Ectodermal cell (in vitro differentiated cells): ENCODE measurements around the gene PAXX.

Source experiments
- H3K27ac ChIP-seq: 2 replicates; pipeline ENCODE4 v1.7.0; 2013; ENCODE audit warnings: mild to moderate bottlenecking, low read depth, low read length; ENCODE audit not compliant: insufficient read depth, poor library complexity, severe bottlenecking
- H3K27me3 ChIP-seq: 2 replicates; pipeline ENCODE4 v1.7.0; 2013; ENCODE audit warnings: mild to moderate bottlenecking, low read length; ENCODE audit not compliant: insufficient read depth, control insufficient read depth, poor library complexity, severe bottlenecking
- H3K36me3 ChIP-seq: one replicate; pipeline ENCODE4 v1.7.0; 2013; ENCODE audit warnings: low read length; ENCODE audit not compliant: control insufficient read depth, insufficient read depth
- H3K4me1 ChIP-seq: one replicate; pipeline ENCODE4 v1.7.0; 2013; ENCODE audit warnings: low read length; ENCODE audit not compliant: control insufficient read depth, insufficient read depth
- H3K4me3 ChIP-seq: 2 replicates; pipeline ENCODE4 v1.7.0; 2013; ENCODE audit warnings: low read depth, low read length, control low read depth; ENCODE audit not compliant: insufficient read depth
- H3K9me3 ChIP-seq: 2 replicates; pipeline ENCODE4 v1.7.0; 2013; ENCODE audit warnings: mild to moderate bottlenecking, low read length, moderate library complexity; ENCODE audit not compliant: control insufficient read depth
- WGBS, 2 experiments: methylation state at CpG; one replicate each; pipeline ENCODE4 v1.1.7; 2013; ENCODE audit warnings: missing lambda C conversion rate in 2 of 2; 5-methylcytosine and 5-hydroxymethylcytosine counted together

The PAXX gene

GRCh38 chr9:136968333-136969127 is 23.7 kb upstream of the PAXX start:
- 91 to 93% methylated on average over 17 of the region's 17 CpGs for WGBS, 2 experiments
- H3K36me3 ChIP-seq, result no peaks in the 10 kb centered on the region
- no peak overlapping the region for H3K4me3 ChIP-seq
- peaks cover 13% of the 10 kb centered on the region for H3K4me1 ChIP-seq
- H3K27ac ChIP-seq, result no peak overlapping the region
- no peaks in the 10 kb centered on the region for H3K9me3 ChIP-seq
- H3K27me3 ChIP-seq, result no peaks in the 10 kb centered on the region

- Histone ChIP-seq H3K4me1 (peaks cover 12% of the 10 kb centered on the region), H3K4me3 (no peak overlapping the region), H3K9me3 (no peaks in the 10 kb centered on the region), H3K27me3 (no peaks in the 10 kb centered on the region), H3K27ac (no peak overlapping the region), H3K36me3 (no peaks in the 10 kb centered on the region)
- 88 to 90% methylated on average over 17 of the region's 17 CpGs for WGBS, 2 experiments
Observed at GRCh38 chr9:136969150-136969549, 23.1 kb upstream of the PAXX start.

DNA sequence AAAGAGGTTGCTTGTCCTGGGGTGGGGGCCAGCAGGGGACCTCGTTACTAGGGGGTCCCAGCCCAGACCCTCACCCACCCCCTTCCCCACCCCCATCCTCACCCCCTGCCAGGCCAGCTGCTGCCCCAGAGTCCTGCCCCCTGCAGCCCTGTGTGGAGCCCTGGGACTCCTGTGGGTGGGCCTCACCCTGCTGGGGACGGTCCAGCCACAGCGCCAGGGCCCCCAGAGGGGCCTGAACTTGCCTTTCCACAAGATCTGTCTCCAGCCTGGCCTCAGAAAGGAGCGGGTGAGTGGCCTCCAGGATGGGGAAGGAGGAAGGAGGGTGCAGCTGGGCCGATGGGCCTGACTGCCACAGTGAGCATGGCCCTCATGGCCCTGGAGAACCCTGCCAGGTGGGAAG is 22.4 kb upstream of the PAXX start:
- 81 to 85% methylated on average over 5 of the region's 5 CpGs for WGBS, 2 experiments
- Histone ChIP-seq H3K4me1 (peaks cover 6% of the 10 kb centered on the region), H3K4me3 (no peak overlapping the region)

GRCh38 chr9:136970361-136970760 is 21.9 kb upstream of the PAXX start:
- no peak overlapping the region for H3K27ac ChIP-seq
- no peaks in the 10 kb centered on the region for H3K36me3 ChIP-seq
- H3K9me3 ChIP-seq, result no peaks in the 10 kb centered on the region
- H3K27me3 ChIP-seq, result no peaks in the 10 kb centered on the region
- WGBS, 2 experiments, result 91 to 95% methylated on average over 11 of the region's 11 CpGs
- no peak overlapping the region for H3K4me3 ChIP-seq
- peaks cover 6% of the 10 kb centered on the region for H3K4me1 ChIP-seq

More for the DNA sequence above, 22.4 kb upstream of the PAXX start:
- H3K9me3 ChIP-seq, result no peaks in the 10 kb centered on the region
- H3K27me3 ChIP-seq, result no peaks in the 10 kb centered on the region
- H3K27ac ChIP-seq, result no peak overlapping the region
- no peaks in the 10 kb centered on the region for H3K36me3 ChIP-seq

DNA sequence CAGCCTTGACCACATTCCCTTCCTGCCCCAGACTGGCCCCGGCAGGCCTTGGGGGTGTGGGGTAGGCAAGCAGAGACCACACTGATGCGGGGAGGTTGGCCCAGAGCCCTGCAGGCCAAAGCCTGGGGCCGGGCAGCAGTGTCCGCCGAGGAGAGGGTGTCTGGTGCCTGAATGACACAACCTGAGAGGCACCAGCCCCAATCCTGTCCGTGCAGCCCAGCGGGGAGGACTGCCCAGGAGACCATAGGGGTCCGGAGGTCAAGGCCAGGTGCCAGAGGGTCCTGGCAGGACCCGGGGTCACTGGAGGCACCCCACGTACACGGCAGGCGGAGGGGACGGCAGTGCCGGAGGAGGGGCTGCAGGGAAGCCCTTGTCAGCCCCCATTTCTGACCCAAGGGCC is 20.5 kb upstream of the PAXX start:
- Histone ChIP-seq H3K27ac (no peak overlapping the region), H3K4me1 (no peaks in the 10 kb centered on the region), H3K9me3 (no peaks in the 10 kb centered on the region), H3K4me3 (no peak overlapping the region), H3K36me3 (no peaks in the 10 kb centered on the region), H3K27me3 (peaks cover under 1% of the 10 kb centered on the region)
- 89 to 92% methylated on average over 14 of the region's 14 CpGs for whole genome bisulfite sequencing, 2 experiments

DNA sequence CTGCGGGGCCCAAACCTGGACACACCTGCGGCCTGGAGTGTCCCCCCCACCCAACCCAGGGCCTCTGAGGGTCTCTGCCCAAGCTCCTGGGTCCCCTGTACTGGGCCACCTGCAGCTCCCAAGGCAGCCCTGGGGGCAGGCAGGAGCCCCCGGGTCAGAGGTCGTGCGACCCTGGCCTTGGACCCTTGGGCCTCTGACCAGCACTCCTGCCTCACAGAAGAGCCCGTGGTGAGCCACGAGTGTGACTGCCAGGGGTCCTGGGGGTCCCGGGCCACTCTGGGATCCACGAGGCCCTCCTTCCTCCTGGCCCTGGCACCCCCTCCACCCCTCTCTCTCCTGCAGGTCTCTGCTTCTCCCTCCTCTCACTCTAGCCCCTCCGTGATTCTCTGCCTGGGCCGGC is 19.9 kb upstream of the PAXX start:
- Histone ChIP-seq H3K9me3 (no peaks in the 10 kb centered on the region), H3K4me1 (peaks cover under 1% of the 10 kb centered on the region), H3K27me3 (peaks cover 6% of the 10 kb centered on the region), H3K27ac (no peak overlapping the region), H3K4me3 (no peak overlapping the region), H3K36me3 (no peaks in the 10 kb centered on the region)
- 90 to 92% methylated on average over 11 of the region's 11 CpGs for WGBS, 2 experiments

- no peak overlapping the region for H3K27ac ChIP-seq
- H3K9me3 ChIP-seq, result no peaks in the 10 kb centered on the region
- H3K4me1 ChIP-seq, result peaks cover 3% of the 10 kb centered on the region
- WGBS, 2 experiments, result 80 to 85% methylated on average over 13 of the region's 13 CpGs
- no peak overlapping the region for H3K4me3 ChIP-seq
- peaks cover 10% of the 10 kb centered on the region for H3K27me3 ChIP-seq
- H3K36me3 ChIP-seq, result no peaks in the 10 kb centered on the region
Observed at GRCh38 chr9:136972743-136973142, 19.5 kb upstream of the PAXX start.

GRCh38 chr9:136973618-136974617 is 18.3 kb upstream of the PAXX start:
- Histone ChIP-seq H3K36me3 (no peaks in the 10 kb centered on the region), H3K27ac (no peak overlapping the region), H3K4me3 (no peak overlapping the region), H3K4me1 (peaks cover 3% of the 10 kb centered on the region), H3K27me3 (peaks cover 14% of the 10 kb centered on the region), H3K9me3 (no peaks in the 10 kb centered on the region)
- WGBS, 2 experiments, result 91 to 94% methylated on average over 29 of the region's 29 CpGs

DNA sequence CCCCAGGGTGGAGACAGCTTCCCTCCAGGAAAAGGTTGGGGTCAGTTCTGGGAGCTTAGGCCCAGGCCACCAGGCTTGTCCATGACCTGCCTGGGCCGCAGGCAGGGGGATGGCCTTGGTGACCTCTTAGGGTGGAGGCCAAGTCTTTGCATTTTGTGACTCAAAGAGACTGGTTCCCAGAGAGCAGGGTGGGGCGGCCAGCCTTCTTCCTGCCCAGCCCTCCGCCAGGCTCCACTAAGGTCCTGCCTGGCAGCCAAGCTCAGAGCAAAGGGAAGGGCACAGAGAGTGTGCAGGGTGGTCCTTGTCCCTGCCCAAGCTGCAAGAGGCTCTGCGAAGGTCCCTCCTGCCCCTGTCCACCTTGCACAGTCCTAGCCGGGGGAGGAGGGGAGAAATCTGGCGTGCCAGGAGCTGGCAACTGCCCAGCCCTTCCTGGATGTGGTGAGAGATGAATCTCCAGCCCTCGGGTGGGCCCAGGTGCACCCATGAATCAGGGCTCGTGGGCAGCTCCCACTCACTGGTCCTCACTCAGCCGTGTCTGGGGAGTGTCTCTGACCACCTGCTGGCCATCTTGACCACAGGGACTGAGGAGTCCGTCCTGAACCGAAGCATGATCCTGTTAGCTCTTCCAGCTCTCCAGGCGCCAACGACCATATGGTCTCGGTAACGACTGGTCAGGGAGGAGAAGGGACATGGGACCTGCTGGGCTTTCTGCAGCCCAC is 17.2 kb upstream of the PAXX start:
- H3K4me1 ChIP-seq, result peaks cover 3% of the 10 kb centered on the region
- no peaks in the 10 kb centered on the region for H3K36me3 ChIP-seq
- H3K4me3 ChIP-seq, result no peak overlapping the region
- H3K27me3 ChIP-seq, result peaks cover 14% of the 10 kb centered on the region
- H3K9me3 ChIP-seq, result no peaks in the 10 kb centered on the region
- WGBS, 2 experiments, result 88% methylated on average over 15 of the region's 15 CpGs
- no peak overlapping the region for H3K27ac ChIP-seq
